Naive B cell (primary cell): Measurements from ENCODE around the gene NFIA. TPM values are rescaled to one million over a fixed set of nuclear protein-coding genes. Genes with fewer than 3 reads are reported as not detected.

Experiments used
- ATAC-seq, 2 donors: fragments of 150-1000 bp; cut with Tn5 transposase; 2 replicates each; pipeline ENCODE4 v1.10.0; 2021; ENCODE audit warnings: low read depth in 2 of 2, mild to moderate bottlenecking in 2 of 2, moderate library complexity in 2 of 2
- DNase-seq: peaks from one replicate; pipeline ENCODE4 v3.0.0; 2022
- H3K27ac Mint-ChIP-seq, 6 donors: one replicate each; pipeline ENCODE4 v1.8.0; 2020 to 2022; ENCODE audit warnings: mild to moderate bottlenecking in 6 of 6, mixed read lengths in 6 of 6, moderate library complexity in 5 of 6, inconsistent platforms in 2 of 6
- H3K27me3 Mint-ChIP-seq, 3 donors: one replicate each; pipeline ENCODE4 v1.8.0; 2021 to 2022; ENCODE audit warnings: mixed read lengths in 3 of 3, mild to moderate bottlenecking in 1 of 3
- H3K36me3 Mint-ChIP-seq, 2 donors: one replicate each; pipeline ENCODE4 v1.8.0; 2020 to 2022; ENCODE audit warnings: mixed read lengths in 2 of 2, inconsistent platforms in 1 of 2, mild to moderate bottlenecking in 1 of 2
- H3K4me1 Mint-ChIP-seq, 3 donors: one replicate each; pipeline ENCODE4 v1.8.0; 2020 to 2022; ENCODE audit warnings: mixed read lengths in 3 of 3, inconsistent platforms in 1 of 3, mild to moderate bottlenecking in 1 of 3, moderate library complexity in 1 of 3
- H3K4me3 Mint-ChIP-seq, 8 donors: one replicate each; pipeline ENCODE4 v1.8.0; 2020 to 2022; ENCODE audit warnings: mild to moderate bottlenecking in 8 of 8, mixed read lengths in 8 of 8, moderate library complexity in 8 of 8, inconsistent platforms in 2 of 8
- H3K9me3 Mint-ChIP-seq, 7 donors: one replicate each; pipeline ENCODE4 v1.8.0; 2020 to 2022; ENCODE audit warnings: mixed read lengths in 7 of 7, mild to moderate bottlenecking in 5 of 7, inconsistent platforms in 2 of 7, moderate library complexity in 1 of 7
- polyA plus RNA-seq, 6 donors: library from polyadenylated mRNA; unstranded; fragments of 300-500 nt; fragmentation: Illumina TruSeq; gene quantifications; one replicate each; pipeline ENCODE4 v1.2.3, GENCODE V29; 2021; ENCODE audit warnings: low read depth in 6 of 6

NFIA gene
- polyA plus RNA-seq, 6 donors from 2014 or later = 0.77 to 5.7 (median 1.4) TPM

- no peaks in the 10 kb centered on the region for H3K36me3 Mint-ChIP-seq
- DNase-seq = no peak
- no peak overlapping the region for H3K4me3 Mint-ChIP-seq
- no peak for ATAC-seq
- no peak overlapping the region for H3K27ac Mint-ChIP-seq
- H3K27me3 Mint-ChIP-seq = peaks cover 0 to 13% (median 11%) of the 10 kb centered on the region in 3 donors
- H3K4me1 Mint-ChIP-seq = no peaks in the 10 kb centered on the region
- no peaks in the 10 kb centered on the region for H3K9me3 Mint-ChIP-seq
Observed at GRCh38 chr1:61138305-61138704, 55.9 kb downstream of the NFIA start.

- no peak for ATAC-seq
Observed at GRCh38 chr1:61138921-61139774, 56.8 kb downstream of the NFIA start.

DNA sequence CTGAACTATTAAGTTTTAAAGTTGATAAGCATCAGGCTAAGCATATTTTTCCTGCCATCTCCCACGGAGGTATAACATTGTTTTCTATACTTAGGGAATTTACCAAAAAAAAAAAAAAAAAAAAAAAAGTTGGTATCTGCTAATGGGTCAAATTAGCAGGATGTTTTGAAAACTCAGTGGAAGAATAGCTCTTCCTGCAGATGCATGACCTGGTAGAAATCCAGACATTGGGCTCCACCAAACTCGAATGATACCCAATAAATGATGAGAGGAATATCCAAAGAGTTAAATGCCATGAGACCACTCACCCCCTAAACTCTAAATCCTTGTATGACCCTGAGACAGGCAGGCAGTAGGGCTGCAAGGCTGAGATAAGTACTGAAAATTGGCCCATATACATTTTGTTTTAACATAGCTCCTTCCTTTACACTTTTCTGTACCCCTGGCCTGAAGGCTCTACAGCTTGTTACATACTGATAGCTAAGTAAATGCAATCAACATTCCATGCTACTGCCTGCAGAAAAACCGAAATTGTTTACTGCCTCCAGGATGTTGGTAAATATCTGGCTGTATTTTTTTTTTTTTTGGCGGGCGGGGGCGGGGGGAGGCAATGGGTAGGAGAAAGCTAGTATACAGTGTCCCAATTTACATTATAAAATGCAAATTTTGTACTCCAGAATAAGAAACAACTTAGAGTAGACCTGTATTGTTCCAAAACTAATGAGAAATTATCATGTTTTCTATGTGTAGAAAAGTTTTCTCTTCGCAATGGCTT lies 57.6 kb downstream of the NFIA start:
- H3K27ac Mint-ChIP-seq = no peak overlapping the region
- H3K27me3 Mint-ChIP-seq = peaks cover 0 to 8% (median 0%) of the 10 kb centered on the region in 3 donors
- no peaks in the 10 kb centered on the region for H3K4me1 Mint-ChIP-seq

More at GRCh38 chr1:61138921-61139774, 56.8 kb downstream of the NFIA start:
- no peak for DNase-seq
- Mint-ChIP-seq H3K27ac (no peak overlapping the region), H3K27me3 (peaks cover 0 to 13% (median 4%) of the 10 kb centered on the region in 3 donors), H3K36me3 (no peaks in the 10 kb centered on the region), H3K9me3 (no peaks in the 10 kb centered on the region), H3K4me3 (no peak overlapping the region), H3K4me1 (no peaks in the 10 kb centered on the region)

GRCh38 chr1:61140778-61141177 lies 58.4 kb downstream of the NFIA start:
- ATAC-seq = no peak
- peaks cover 0 to 8% (median 0%) of the 10 kb centered on the region in 3 donors for H3K27me3 Mint-ChIP-seq

More for the DNA sequence above, 57.6 kb downstream of the NFIA start:
- no peak overlapping the region for H3K4me3 Mint-ChIP-seq
- no peaks in the 10 kb centered on the region for H3K9me3 Mint-ChIP-seq
- DNase-seq = no peak
- ATAC-seq = no peak
- H3K36me3 Mint-ChIP-seq = no peaks in the 10 kb centered on the region

DNA sequence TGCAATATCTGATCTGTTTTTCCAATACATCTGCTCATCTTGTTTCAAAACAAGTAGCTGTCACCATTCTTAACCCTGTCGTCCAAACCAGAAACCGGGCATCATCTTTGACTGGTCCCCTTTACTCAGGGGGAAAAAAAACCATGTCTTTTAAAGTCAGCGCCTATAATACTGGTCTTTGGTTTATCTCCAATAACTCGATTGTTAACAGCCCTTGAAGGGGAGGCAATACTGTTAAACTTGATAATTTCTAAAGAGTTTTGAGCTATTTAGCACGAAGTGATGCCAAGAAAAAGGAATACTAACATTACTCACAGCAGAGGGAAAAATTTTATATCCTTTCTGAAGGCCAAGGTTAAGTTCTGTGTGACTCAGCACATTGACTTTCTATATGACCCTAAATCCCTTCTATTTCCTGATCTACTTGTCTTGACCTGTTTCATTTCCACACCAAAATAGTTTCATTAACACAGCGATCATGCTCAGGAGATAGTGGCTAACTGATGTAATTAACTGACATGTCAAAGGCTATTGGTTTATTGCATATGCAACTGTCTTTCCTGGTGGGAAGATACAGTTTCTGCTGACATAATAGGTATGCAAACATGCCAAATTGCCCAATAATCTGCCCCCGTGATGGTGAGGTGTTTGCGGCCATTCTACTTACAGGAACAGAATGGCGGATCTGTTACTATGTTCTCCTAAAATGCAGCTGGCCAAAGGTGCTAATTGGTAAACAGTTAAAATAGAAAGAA lies 59.1 kb downstream of the NFIA start:
- Mint-ChIP-seq H3K9me3 (no peaks in the 10 kb centered on the region), H3K4me3 (no peak overlapping the region), H3K27me3 (peaks cover 0 to 8% (median 0%) of the 10 kb centered on the region in 3 donors), H3K27ac (peak overlapping the region in 1 of 6 donors; percentile 7), H3K4me1 (no peaks in the 10 kb centered on the region), H3K36me3 (no peaks in the 10 kb centered on the region)
- DNase-seq = no peak
- no peak for ATAC-seq

More at GRCh38 chr1:61140778-61141177, 58.4 kb downstream of the NFIA start:
- Mint-ChIP-seq H3K9me3 (no peaks in the 10 kb centered on the region), H3K36me3 (no peaks in the 10 kb centered on the region), H3K27ac (no peak overlapping the region), H3K4me3 (no peak overlapping the region), H3K4me1 (no peaks in the 10 kb centered on the region)
- no peak for DNase-seq

DNA sequence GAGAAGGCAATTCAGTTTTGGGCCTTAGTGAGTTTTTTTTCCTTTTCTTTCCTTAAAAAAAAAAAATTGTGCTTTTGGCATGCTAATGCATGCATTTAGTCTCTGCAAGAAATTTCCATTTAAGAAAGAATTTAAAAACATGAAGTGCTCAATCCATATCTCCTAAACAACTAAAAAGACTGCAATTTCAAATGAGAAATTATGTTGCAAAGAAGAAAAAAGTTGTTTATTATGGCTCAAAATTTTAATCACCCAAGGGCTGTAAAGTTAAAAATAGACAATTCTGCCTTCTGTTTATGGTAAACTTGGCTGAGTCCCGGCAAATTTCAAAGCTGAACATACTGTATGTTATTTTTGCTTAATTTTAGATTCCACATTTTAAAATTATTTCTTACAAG lies 59.7 kb downstream of the NFIA start:
- Mint-ChIP-seq H3K36me3 (no peaks in the 10 kb centered on the region), H3K9me3 (no peaks in the 10 kb centered on the region), H3K27me3 (peaks cover 0 to 8% (median 0%) of the 10 kb centered on the region in 3 donors), H3K4me1 (no peaks in the 10 kb centered on the region), H3K27ac (no peak overlapping the region), H3K4me3 (no peak overlapping the region)
- ATAC-seq (no peak), DNase-seq (no peak)

DNA sequence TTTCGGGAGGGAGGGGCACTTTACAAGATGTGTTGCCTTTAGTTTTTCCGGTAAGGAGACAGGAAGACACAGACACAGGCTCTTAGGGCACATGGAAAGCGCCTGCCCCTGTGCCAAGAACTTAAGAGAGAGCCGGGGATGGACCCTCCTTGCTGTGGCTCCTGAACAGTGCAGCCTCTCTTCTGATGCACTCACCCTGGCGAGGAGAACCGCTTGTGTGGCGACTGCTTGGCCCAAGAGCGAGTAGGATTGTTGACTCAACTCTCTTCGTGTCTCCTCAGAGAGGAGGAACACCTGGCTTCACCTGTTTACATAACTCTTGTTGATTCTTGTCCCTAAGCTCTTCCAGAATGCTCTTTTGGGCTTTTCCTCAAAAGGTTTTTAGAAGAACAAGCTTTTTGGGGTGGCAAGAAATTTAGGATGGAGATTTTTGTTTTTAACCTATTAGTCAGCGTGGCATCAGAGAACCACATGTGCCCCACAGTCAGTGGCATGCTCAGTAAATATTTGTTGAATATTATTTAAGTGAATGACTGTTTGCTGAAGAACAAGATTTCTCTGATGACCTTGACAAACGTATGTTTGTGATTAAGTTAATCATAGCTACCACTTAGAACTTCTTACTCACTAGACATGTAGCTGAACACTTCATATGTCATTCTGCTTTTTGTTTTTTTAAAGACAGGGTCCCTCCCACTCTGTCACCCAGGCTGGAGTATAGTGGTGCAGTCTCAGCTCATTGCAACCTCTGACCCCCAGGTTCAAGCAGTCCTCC lies 60.6 kb downstream of the NFIA start:
- no peaks in the 10 kb centered on the region for H3K9me3 Mint-ChIP-seq
- peak overlapping the region in 1 of 6 donors; percentile 14 for H3K27ac Mint-ChIP-seq
- H3K4me3 Mint-ChIP-seq = no peak overlapping the region
- no peaks in the 10 kb centered on the region for H3K36me3 Mint-ChIP-seq
- DNase-seq (no peak), ATAC-seq (no peak)
- H3K4me1 Mint-ChIP-seq = no peaks in the 10 kb centered on the region
- H3K27me3 Mint-ChIP-seq = peaks cover 0 to 8% (median 0%) of the 10 kb centered on the region in 3 donors

DNA sequence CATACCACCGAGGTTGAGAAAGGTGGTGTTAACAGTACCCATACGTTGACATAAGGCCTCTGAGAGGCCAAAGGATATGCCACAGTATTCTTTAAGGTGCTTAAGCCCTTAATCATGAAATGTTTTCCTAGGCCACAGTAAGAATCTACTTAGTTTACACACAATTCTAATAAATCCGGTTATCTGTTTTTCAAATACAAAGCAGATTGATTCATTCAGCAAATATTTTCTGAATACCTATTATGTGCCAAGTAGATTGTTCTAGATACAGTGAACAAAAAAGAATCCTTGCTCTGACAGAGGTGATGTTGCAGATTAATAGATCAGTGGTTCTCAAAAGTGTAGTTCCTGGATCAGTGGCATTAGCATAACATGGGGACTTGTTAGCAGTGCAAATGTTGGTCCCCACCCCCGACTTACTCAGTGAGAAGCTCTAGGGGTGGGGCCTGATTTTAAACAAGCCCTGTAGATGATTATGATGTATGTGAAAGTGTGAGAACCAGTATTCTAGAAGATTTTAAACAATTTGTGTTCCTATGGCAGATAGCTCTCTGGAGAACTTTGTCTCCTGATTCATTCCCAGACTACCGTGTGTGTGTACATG lies 61.6 kb downstream of the NFIA start:
- Mint-ChIP-seq H3K27me3 (peaks cover 0 to 8% (median 0%) of the 10 kb centered on the region in 3 donors), H3K27ac (no peak overlapping the region), H3K36me3 (no peaks in the 10 kb centered on the region), H3K4me1 (no peaks in the 10 kb centered on the region), H3K9me3 (no peaks in the 10 kb centered on the region), H3K4me3 (no peak overlapping the region)
- no peak for ATAC-seq
- no peak for DNase-seq

DNA sequence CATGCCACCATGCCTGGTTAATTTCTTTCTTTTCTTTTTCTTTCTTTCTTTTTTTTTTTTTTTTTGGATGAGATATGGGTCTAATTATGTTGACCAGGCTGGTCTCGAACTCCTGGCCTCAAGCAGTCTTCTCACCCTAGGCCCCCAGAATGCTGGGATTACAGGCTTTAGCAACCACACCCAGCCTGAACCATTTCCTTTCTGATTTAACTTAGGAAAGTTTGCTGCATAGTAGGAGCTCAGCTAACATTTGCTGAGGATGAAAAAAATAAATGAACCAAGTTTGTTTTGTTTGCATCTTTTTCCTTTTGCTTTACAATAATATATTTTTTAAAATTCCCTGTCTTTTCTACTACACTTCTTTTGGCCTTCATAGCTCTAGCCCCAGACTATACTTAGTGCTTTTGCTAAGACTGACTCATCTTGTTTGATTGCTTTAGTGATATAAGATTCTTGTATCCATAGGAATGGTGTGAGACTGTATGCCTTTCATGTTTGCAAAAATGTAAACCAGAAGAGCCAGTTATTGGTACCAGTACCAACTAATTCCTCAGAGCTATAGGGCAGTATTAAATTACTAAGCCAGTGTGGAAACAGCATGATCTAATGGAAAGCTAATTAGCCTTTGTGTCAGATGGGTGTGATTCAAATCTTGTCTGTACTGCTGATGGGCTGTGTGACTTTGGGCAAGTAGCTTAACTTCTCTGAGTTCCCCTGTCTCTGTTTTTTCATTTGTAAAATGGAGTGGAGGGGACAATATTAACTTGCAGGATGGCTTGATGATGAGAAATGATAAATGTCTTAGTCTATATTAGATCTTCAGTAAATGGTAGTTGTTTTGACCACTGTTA lies 66.9 kb downstream of the NFIA start:
- no peak for DNase-seq
- ATAC-seq = no peak
- Mint-ChIP-seq H3K27me3 (no peaks in the 10 kb centered on the region), H3K4me1 (no peaks in the 10 kb centered on the region), H3K9me3 (no peaks in the 10 kb centered on the region), H3K4me3 (no peak overlapping the region), H3K27ac (no peak overlapping the region), H3K36me3 (no peaks in the 10 kb centered on the region)

DNA sequence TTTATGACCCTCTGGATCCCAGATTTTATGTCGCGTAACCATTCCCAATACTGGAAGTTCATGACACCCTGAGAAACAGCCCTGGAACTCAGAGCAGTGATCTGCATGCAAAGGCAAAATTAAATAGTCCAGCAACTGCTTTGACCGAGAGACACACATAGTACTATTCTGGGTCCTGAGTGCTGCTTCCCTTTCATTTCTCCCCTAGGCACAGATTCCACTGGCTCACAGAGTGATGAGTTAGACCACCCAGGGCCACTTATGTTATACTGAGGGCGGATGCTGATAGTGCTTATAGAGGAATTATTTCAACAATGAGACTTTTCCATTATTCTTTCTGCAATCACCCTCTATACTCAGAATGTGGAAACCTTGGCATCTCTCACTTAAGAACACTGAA lies 69.2 kb downstream of the NFIA start:
- ATAC-seq (no peak), DNase-seq (no peak)
- H3K27me3 Mint-ChIP-seq = no peaks in the 10 kb centered on the region
- no peaks in the 10 kb centered on the region for H3K4me1 Mint-ChIP-seq
- H3K9me3 Mint-ChIP-seq = no peaks in the 10 kb centered on the region
- no peak overlapping the region for H3K27ac Mint-ChIP-seq
- no peak overlapping the region for H3K4me3 Mint-ChIP-seq
- no peaks in the 10 kb centered on the region for H3K36me3 Mint-ChIP-seq

GRCh38 chr1:61152066-61152465 lies 69.7 kb downstream of the NFIA start:
- ATAC-seq = no peak
- Mint-ChIP-seq H3K27me3 (no peaks in the 10 kb centered on the region), H3K9me3 (no peaks in the 10 kb centered on the region), H3K36me3 (no peaks in the 10 kb centered on the region), H3K4me1 (no peaks in the 10 kb centered on the region), H3K27ac (no peak overlapping the region), H3K4me3 (no peak overlapping the region)
- no peak for DNase-seq
